T1000 (cell line): ENCODE data around the gene MRPL34.

Experiments used
- DNase-seq: peaks from one replicate; lab custom pipeline; 2025; ENCODE audit warnings: mixed read lengths; lab: John Stamatoyannopoulos, UW

Gene MRPL34

GRCh38 chr19:17341386-17341785, 35.7 kb downstream of the MRPL34 start:
- DNase-seq, result no peak

DNA sequence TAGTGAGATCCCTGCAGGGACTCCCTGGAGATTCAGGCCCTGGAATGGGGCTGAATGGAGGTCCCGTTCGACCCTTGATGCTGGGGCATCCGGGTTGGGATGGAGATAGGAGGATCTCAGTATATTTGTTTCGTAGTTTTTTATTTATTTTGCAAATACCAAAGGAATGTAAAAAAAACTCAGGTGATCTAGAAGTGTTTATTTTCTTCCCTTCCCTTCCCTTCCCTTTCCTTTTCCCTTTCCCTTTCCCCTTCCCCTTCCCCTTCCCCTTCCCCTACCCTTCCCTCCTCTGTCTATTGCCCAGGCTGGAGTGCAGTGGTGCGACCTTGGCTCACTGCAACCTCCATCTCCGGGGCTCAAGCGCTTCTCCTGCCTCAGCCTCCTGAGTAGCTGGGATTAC, 36.2 kb downstream of the MRPL34 start:
- DNase-seq, result no peak

GRCh38 chr19:17346109-17346671, 40.5 kb downstream of the MRPL34 start:
- peak; percentile 46 for DNase-seq

DNA sequence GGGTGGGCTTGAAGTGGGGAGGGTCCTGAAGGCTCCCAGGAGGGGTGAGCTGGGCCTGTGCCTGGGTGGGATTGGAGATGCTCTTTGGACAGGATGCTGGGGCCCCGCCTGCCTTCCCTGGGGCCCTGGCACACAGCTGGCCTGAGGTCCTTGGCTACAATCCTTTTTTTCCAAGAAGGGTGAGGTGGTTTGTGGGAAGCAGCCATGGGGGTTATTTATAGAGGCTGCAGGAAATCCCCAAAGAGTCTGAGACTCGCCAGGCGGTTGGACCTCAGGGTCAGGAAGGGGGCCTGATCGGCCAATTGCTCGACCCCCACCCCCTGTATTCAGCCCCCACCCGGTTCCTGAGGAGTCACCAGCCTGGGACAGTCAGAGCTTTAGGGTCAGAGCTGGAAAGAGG, 41.7 kb downstream of the MRPL34 start:
- DNase-seq, result no peak

DNA sequence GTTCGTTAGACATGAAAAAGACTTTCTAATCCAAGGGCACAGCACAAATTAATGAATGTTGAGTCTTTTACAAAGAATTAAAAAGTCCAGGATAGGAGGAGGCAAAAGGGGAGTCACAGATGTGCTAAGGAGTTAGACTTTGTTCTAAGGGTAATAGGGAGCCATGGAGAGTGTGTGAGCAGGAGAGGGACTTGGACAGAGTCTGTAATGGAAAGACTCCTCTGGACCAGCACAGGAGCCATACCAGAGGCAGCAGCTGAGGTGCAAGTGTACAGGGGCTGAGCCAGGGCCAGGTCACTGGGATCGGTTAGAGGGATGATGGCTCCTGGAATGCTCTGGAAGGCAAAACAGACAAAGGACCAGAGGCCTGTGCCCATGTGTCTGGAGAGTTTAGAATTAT, 42.2 kb downstream of the MRPL34 start:
- DNase-seq, result no peak

DNA sequence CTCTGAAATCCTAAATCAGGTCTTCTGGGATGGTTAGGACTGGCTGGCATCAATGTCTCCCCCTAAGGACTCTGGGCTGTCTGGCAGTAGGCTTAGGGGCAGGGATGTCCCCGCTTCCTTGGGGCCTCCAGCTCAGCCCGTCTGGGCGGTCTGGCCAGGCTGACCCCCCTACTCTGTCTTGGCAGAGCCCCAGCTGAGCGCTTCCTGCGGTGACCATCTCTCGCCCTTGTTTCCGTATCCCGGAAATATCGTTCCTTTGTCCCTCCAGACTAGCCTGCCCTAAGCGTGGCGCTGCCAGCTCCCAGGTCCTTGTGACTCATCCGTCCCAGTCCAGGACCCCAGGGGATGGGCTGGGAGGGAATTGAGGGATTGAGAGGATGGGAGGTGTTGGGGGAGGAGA, 43.0 kb downstream of the MRPL34 start:
- peak; percentile 37 for DNase-seq

DNA sequence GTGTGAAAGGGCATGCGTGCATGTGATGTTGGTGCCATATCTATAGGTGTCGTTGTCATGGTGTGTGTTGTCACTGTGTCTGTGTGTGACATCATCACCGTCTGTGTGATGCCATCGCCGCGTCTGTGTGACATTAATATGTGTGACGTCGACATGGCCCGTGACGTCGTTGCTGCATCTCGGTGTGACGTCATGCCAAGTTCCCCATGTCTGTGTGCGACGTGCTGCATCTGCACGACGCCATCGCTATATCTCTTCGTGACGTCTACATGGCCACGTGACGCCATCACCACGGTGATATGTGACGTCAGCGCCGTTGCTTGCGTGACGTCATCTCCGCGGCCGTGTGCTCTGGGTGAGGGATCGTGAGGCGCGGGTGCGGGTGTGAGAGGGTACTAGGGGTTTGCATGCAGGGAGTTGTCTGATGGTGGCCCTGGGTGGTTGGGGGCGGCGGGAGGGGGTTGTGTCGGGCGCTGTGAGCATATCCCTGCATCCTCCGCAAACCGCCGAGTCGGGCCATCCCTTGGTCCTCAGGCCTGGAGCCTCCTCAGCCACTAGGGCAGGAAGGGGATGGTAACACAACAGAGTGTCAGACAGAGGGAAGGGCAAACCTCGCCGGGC, 46.3 kb downstream of the MRPL34 start:
- no peak for DNase-seq

DNA sequence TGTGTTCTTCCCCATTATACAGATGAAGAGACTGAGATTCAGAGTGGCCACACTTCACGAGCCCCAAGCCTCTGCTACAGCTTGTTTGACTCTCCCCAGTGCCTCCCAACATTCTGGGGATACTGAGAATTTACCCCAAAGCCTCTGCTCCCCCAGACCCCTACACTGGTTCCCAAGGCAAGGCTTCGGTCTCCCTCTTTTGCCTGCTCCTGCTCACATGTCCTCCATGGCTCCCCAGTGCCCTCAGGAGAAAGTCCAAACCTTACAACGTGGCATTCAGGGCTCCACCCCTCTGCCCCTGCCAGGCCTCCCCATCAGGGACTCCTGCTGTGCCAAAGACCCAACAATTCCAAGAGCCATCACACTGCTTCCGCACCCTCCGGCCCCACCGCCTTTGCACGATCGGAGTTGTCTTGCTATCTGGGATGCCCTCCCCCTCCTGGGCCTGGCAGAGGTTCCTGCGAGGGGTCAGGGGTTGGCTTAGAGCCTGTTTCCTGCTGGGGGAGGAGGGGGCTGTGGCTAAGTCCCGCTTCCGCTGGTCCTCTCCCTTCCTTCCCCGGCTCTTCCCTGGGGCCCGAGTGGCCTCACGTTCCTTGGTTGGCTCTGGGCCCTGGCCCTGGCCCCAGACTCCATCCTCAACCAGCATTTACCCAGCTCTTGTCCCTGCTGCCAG, 47.1 kb downstream of the MRPL34 start:
- DNase-seq, result no peak

DNA sequence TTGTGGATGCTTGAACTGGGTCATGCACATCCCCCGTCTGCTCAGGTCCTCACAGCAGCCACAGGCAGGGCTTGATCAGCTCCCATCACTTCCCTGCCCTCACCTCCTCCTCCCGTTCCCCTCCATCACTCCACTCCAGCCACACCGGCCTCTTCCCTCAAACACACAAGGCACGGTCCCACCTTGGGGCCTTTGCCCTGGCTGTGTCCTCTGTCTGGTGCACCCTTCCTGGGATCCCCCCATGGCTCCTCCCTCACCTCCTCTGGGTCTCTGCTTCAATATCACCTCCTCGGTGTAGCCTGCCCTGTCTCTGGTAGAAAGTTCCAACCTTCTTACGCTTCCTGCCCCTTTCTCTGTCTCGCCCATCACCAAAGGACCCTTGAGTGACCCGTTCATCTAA, 47.7 kb downstream of the MRPL34 start:
- DNase-seq, result no peak
